ENCODE data around the gene GFY.

GRCh38 chr19:49465371-49465770 lies 40.2 kb downstream of the GFY start:
- TF ChIP-seq CTCF (IDR thresholded peaks at IDR 0.05) (no peak), POLR2A (IDR thresholded peaks at IDR 0.05) (no peak)

All from breast epithelium (tissue), 3 donors.